Sigmoid colon (tissue), 3 donors: ENCODE results near the gene FN3KRP.

Source experiments
- CTCF ChIP-seq, 4 experiments: fragments of 450-650 bp in 3 of 4; fragments of 200-600 bp in 1 of 4; IDR thresholded peaks; one replicate each; pipeline ENCODE4 v1.5.1; 2016 to 2019; ENCODE audit warnings: antibody characterized with exemption in 4 of 4, mild to moderate bottlenecking in 3 of 4, moderate library complexity in 2 of 4
- POLR2A ChIP-seq, 2 donors: fragments of 450-650 bp; IDR thresholded peaks; one replicate each; pipeline ENCODE4 v1.6.1; 2016; ENCODE audit warnings: antibody characterized with exemption in 2 of 2, mild to moderate bottlenecking in 2 of 2, moderate library complexity in 2 of 2

- no peak for TF ChIP-seq CTCF (IDR thresholded peaks at IDR 0.05)
- no peak for TF ChIP-seq POLR2A (IDR thresholded peaks at IDR 0.05)
These were observed 55.5 kb downstream of the FN3KRP start for GRCh38 chr17:82772026-82772425.
